LNCaP clone FGC (cell line): ENCODE results near the gene LRRC43.

Experiments used
- DNase-seq: peaks from one replicate; pipeline ENCODE4 v3.0.0-alpha.2; 2011; ENCODE audit warnings: low read depth
- H3K4me3 ChIP-seq: 2 replicates; pipeline ENCODE4 v1.5.1; 2011; ENCODE audit warnings: mild to moderate bottlenecking, low read depth, low read length, control low read depth
- TF ChIP-seq, protein P1 (sequence below): IDR thresholded peaks from 2 replicates; pipeline ENCODE4 v1.5.1; 2012; ENCODE audit warnings: mild to moderate bottlenecking; ENCODE audit not compliant: control insufficient read depth, insufficient read depth; ENCODE audit errors: extremely low read depth

LRRC43 gene

DNA sequence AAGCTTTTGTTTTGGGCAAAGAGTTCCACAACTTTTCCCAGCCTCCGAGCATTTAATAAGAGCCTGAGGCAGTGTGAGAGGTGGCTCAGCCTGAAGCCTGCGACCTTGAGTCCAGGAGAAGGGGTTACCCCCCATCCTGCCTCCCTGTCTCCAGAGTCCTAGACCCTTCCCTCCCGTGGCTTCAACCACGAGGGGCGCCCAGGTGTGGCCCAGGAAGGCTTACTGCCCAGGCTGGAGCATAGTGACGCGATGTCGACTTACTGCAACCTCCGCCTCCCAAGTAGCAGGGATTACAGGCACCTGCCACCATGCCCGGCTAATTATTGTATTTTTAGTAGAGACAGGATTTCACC, 641 bp downstream of the LRRC43 start:
- no peak for DNase-seq
- no peak overlapping the region for H3K4me3 ChIP-seq
- TF ChIP-seq, protein P1, sequence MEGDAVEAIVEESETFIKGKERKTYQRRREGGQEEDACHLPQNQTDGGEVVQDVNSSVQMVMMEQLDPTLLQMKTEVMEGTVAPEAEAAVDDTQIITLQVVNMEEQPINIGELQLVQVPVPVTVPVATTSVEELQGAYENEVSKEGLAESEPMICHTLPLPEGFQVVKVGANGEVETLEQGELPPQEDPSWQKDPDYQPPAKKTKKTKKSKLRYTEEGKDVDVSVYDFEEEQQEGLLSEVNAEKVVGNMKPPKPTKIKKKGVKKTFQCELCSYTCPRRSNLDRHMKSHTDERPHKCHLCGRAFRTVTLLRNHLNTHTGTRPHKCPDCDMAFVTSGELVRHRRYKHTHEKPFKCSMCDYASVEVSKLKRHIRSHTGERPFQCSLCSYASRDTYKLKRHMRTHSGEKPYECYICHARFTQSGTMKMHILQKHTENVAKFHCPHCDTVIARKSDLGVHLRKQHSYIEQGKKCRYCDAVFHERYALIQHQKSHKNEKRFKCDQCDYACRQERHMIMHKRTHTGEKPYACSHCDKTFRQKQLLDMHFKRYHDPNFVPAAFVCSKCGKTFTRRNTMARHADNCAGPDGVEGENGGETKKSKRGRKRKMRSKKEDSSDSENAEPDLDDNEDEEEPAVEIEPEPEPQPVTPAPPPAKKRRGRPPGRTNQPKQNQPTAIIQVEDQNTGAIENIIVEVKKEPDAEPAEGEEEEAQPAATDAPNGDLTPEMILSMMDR: no peak

DNA sequence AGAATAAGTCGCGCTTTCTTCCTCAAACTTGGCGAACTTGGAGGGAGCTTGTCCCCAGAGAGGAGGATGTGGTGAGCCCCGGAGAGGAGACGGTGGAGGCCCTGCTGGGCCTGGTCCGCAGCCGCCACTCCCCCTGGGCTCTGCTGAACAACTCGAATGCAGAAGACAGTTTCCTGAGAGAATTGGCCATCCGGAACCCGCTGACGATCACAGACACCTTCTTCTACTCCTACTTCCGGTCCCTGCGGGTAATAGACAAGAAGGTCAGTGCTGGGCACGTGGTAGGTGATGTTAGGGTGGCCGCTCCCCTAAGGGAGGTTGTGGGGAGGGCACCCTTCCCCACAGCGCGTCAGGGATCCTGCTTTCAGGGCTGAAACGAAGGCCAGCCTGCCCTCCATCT, 1.6 kb downstream of the LRRC43 start:
- no peak for DNase-seq
- TF ChIP-seq, protein P1: no peak
- no peak overlapping the region for H3K4me3 ChIP-seq

DNA sequence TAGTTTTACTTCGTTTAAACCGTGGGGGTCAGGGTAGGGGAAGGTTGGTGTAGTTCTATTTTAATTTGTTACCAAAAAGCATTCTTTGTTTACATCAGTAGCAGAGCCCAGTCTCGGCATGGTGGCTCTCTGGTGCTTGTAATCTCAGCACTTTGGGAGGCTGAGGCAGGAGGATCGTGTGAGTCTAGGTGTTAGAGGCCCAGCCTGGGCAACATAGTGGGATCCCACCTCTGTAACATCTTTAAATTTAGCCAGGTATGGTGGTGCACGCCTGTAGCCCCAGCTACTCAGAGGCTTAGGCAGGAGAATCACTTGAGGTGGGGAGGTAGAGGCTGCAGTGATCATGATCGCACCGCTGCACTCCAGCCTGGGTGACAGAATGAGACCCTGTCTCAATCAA, 2.2 kb downstream of the LRRC43 start:
- no peak overlapping the region for H3K4me3 ChIP-seq
- no peak for DNase-seq
- TF ChIP-seq, protein P1: no peak

DNA sequence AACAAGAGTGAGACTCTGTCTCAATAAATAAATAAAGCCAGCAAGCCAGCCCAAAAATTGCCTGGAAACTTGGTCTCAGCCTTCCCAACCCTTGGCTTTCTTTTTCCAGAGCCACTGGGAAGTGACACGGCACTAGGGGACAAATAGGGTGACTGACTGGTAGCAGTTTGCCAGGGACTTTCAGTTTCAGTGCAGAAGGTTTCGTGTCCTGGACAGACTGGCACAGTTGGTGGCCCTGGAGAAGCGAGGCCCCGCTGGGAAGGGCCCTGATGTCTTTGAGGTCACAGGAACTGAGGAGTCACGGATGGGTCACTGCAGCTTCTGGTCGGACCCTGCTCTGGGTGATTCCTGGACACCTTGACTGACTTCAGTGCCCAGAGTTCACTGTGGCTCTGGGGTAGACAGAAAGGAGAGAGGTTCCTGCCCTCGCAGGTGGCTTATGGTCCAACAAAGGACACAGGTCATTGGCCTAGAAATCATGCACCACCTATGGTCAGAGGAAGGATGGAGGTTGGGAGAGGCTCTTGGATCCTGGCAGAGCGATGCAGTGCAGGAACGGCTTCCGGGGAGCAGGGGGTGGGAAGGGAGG, 2.7 kb downstream of the LRRC43 start:
- DNase-seq: no peak
- TF ChIP-seq, protein P1: no peak
- no peak overlapping the region for H3K4me3 ChIP-seq

DNA sequence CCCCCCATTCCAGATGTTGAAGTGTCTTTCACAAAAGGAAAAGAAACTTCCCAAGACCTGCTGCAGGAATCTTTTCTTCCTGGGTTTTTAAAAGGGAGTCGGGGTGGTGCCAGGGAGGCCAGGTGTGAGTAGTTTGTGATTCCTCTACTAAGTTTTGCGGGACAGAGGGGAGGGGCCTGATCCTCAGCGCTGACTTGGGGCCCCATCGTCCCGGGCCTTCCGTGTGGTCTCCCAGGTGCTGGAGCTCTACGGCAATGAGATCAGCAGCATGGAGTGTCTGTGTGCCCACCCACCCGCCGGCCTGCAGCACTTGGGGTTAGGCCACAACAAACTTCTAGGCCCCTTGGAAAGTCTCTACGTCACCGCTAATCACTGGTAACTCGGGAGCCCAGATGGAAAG, 4.5 kb downstream of the LRRC43 start:
- H3K4me3 ChIP-seq: no peak overlapping the region
- TF ChIP-seq, protein P1: no peak
- DNase-seq: no peak

DNA sequence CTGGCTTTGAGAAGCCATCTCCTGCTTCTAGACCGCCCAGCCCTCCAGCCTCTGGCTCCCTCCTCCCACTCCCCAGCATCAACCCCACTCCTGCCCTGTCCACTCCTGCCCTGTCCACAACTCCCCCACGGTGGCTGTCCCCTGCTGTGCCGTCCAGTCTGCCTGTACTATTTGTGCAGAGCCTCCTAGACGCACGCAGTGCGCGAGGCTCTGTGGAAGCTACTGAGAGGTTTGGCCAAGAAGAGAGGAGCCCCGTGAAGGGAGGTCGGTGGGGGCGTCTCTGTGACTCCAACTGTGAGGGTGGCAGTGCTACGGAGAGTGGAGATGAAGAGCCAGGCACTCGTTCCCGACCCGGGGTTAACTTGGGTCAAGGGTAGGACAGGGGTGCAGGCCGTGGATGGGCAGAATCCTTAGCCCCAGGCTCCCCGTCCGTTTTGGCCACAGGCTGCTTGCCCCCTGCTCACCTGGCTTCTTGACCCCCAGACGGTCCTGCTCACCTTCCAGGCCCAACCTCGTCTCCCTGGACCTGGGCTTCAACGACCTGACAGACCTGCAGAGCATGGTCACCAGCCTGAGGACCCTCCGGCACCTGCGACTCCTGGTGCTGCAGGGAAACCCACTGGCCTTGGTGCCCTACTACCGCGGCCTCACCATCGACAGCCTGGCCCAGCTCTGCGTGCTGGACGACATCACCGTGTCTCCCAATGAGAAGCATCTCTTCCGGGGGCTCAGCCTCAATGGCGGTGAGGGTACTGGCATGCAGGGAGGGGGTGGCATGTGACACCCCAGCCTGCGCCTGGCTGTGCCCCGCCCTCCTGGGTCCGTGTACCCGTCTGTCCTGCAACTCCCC, 6.9 kb downstream of the LRRC43 start:
- H3K4me3 ChIP-seq: no peak overlapping the region
- TF ChIP-seq, protein P1: no peak
- no peak for DNase-seq
